Osteoblast (primary cell): ENCODE measurements around the gene SMNDC1. TPM values are rescaled to one million over a fixed set of nuclear protein-coding genes. Genes with fewer than 3 reads are reported as not detected.

ENCODE experiments used
- DNase-seq: peaks from one replicate; pipeline ENCODE4 v3.0.0; 2011; ENCODE audit warnings: low spot score, mixed read lengths; ENCODE audit not compliant: insufficient read length; ENCODE audit errors: missing footprints
- H2AFZ ChIP-seq: 2 replicates; pipeline ENCODE4 v1.6.0; 2011; ENCODE audit warnings: mild to moderate bottlenecking, low read length
- H3K27ac ChIP-seq: 2 replicates; pipeline ENCODE4 v1.5.1; 2011; ENCODE audit warnings: mild to moderate bottlenecking, low read depth, low read length, moderate library complexity
- H3K27me3 ChIP-seq: 2 replicates; pipeline ENCODE4 v1.6.0; 2012; ENCODE audit warnings: mild to moderate bottlenecking, control low read depth, inconsistent platforms, low read length, moderate library complexity; ENCODE audit not compliant: insufficient read depth
- H3K36me3 ChIP-seq: 2 replicates; pipeline ENCODE4 v1.5.1; 2011; ENCODE audit warnings: mild to moderate bottlenecking, low read length, control low read depth, moderate library complexity; ENCODE audit not compliant: insufficient read depth
- H3K4me1 ChIP-seq: 2 replicates; pipeline ENCODE4 v1.5.1; 2011; ENCODE audit warnings: mild to moderate bottlenecking, low read length, control low read depth, moderate library complexity; ENCODE audit not compliant: insufficient read depth
- H3K4me2 ChIP-seq: 2 replicates; pipeline ENCODE4 v1.6.0; 2011; ENCODE audit warnings: mild to moderate bottlenecking, low read length; ENCODE audit not compliant: insufficient read depth
- H3K4me3 ChIP-seq: fragments of 200-600 bp; sonication (generic); 3 replicates; pipeline ENCODE4 v1.5.1; 2012; ENCODE audit warnings: mild to moderate bottlenecking, low read length, inconsistent platforms; ENCODE audit not compliant: insufficient read depth
- H3K79me2 ChIP-seq: 2 replicates; pipeline ENCODE4 v1.6.0; 2012; ENCODE audit warnings: mild to moderate bottlenecking, low read length, control low read depth, inconsistent platforms; ENCODE audit not compliant: insufficient read depth
- H3K9me3 ChIP-seq: 2 replicates; pipeline ENCODE4 v1.5.1; 2011; ENCODE audit warnings: low read depth, low read length, control low read depth
- H4K20me1 ChIP-seq: 2 replicates; pipeline ENCODE4 v1.6.0; 2012; ENCODE audit warnings: mild to moderate bottlenecking, low read length, control low read depth; ENCODE audit not compliant: insufficient read depth
- CTCF ChIP-seq: IDR thresholded peaks from 2 replicates; pipeline ENCODE4 v1.5.1; 2011; ENCODE audit warnings: mild to moderate bottlenecking, low read depth, low read length, moderate library complexity; ENCODE audit errors: extremely low read depth
- total RNA-seq: library from RNA; depleted of rRNA; stranded (reverse); fragments of >200 nt; gene quantifications from 2 replicates; pipeline ENCODE4 v1.2.3, GENCODE V29; 2012

Gene SMNDC1
- total RNA-seq, 1 donor = 6.9 TPM

GRCh38 chr10:110310741-110311140 is 6.0 kb upstream of the SMNDC1 start:
- Histone ChIP-seq H3K27me3 (no peaks in the 10 kb centered on the region), H3K4me3 (no peak overlapping the region), H2AFZ (peak overlapping the region; percentile 8), H3K4me1 (peaks cover 9% of the 10 kb centered on the region), H3K79me2 (no peaks in the 10 kb centered on the region), H3K27ac (no peak overlapping the region), H4K20me1 (no peaks in the 10 kb centered on the region), H3K36me3 (no peaks in the 10 kb centered on the region), H3K4me2 (no peak overlapping the region), H3K9me3 (no peaks in the 10 kb centered on the region)
- no peak for DNase-seq
- TF ChIP-seq CTCF = no peak

GRCh38 chr10:110307805-110308204 is 3.1 kb upstream of the SMNDC1 start:
- Histone ChIP-seq H3K27ac (no peak overlapping the region), H3K79me2 (peaks cover 20% of the 10 kb centered on the region), H3K36me3 (peaks cover 5% of the 10 kb centered on the region), H3K9me3 (no peaks in the 10 kb centered on the region), H2AFZ (peak overlapping the region; percentile 26), H3K27me3 (no peaks in the 10 kb centered on the region), H4K20me1 (peaks cover 13% of the 10 kb centered on the region), H3K4me3 (no peak overlapping the region), H3K4me2 (no peak overlapping the region), H3K4me1 (peaks cover 22% of the 10 kb centered on the region)
- TF ChIP-seq CTCF = no peak
- no peak for DNase-seq

- Histone ChIP-seq H4K20me1 (peaks cover 17% of the 10 kb centered on the region), H3K4me3 (no peak overlapping the region), H3K79me2 (peaks cover 34% of the 10 kb centered on the region), H3K27me3 (no peaks in the 10 kb centered on the region), H3K36me3 (peaks cover 19% of the 10 kb centered on the region), H3K27ac (no peak overlapping the region), H3K9me3 (no peaks in the 10 kb centered on the region), H3K4me1 (peaks cover 23% of the 10 kb centered on the region), H3K4me2 (peak overlapping the region; percentile 89), H2AFZ (peak overlapping the region; percentile 27)
- no peak for DNase-seq
- TF ChIP-seq CTCF = no peak
These were observed 1.7 kb upstream of the SMNDC1 start for GRCh38 chr10:110306452-110306768.

- Histone ChIP-seq H3K4me2 (peak overlapping the region; percentile 89), H3K36me3 (peaks cover 24% of the 10 kb centered on the region), H3K9me3 (no peaks in the 10 kb centered on the region), H3K27me3 (no peaks in the 10 kb centered on the region), H3K4me3 (no peak overlapping the region), H3K27ac (peak overlapping the region; percentile 67), H2AFZ (peak overlapping the region; percentile 27), H3K79me2 (peaks cover 39% of the 10 kb centered on the region), H3K4me1 (peaks cover 22% of the 10 kb centered on the region), H4K20me1 (peaks cover 21% of the 10 kb centered on the region)
- peak; percentile 78 for TF ChIP-seq CTCF
- DNase-seq = peak; percentile 91
These were observed 1.2 kb upstream of the SMNDC1 start for GRCh38 chr10:110305767-110306451.
